Stimulated activated CD4-positive, alpha-beta T cell treated with anti-CD3 and anti-CD28 coated beads, Interleukin-1b, Interleukin-23, amount 100 ng/mL, for 48 hours (primary cell): ENCODE data around the gene MYF5.
"Not testable (repeated sequence)": the region's sequence is repeated elsewhere in the genome, so short reads cannot be mapped to it uniquely, and the experiment has no call there.

ENCODE experiments used
- DNase-seq: peaks from one replicate; pipeline ENCODE4 v3.0.0-alpha.2; 2020

Gene MYF5

DNA sequence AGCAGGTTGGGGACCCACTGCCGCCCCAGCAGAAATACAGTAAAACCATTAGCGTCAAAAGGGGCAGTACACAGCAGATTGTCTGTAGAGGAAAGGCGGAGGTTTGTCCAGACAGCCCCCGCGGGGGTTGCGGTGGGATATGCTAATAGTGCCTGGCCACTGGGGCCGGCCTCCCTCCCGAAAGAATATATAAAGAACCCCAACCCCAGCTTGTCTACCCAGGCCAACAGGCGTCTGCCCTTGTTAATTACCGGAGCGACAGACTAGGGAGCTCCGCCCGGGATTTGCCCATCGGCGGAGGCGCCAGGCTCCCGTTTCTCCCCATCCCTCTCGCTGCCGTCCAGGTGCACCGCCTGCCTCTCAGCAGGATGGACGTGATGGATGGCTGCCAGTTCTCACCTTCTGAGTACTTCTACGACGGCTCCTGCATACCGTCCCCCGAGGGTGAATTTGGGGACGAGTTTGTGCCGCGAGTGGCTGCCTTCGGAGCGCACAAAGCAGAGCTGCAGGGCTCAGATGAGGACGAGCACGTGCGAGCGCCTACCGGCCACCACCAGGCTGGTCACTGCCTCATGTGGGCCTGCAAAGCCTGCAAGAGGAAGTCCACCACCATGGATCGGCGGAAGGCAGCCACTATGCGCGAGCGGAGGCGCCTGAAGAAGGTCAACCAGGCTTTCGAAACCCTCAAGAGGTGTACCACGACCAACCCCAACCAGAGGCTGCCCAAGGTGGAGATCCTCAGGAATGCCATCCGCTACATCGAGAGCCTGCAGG, at the start of gene MYF5:
MYF5 (plus strand) TSS at position 217 of the 774 bp plus-strand sequence; CDS start at position 369, 152 bp downstream.
- DNase-seq, result no peak

DNA sequence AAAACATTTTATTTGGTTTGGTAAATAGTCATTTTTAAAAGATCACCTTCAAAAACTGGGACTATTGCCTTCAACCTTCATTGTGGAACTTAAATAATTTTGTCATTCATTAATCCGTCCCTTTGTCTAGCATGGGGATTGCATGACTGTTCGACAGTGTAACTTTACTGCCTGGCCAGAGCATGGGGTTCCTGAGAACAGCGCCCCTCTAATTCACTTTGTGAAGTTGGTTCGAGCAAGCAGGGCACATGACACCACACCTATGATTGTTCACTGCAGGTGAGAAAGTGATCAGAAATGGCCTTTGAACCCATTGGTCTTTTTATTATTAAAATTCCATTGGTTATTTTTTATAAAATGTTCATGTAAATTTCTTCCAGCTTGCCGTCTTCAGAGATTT, 46.5 kb upstream of the MYF5 start:
- DNase-seq, result no peak

GRCh38 chr12:80676042-80676636, 40.6 kb upstream of the MYF5 start:
- not testable (repeated sequence) for DNase-seq

GRCh38 chr12:80676856-80677255, 39.9 kb upstream of the MYF5 start:
- no peak for DNase-seq

DNA sequence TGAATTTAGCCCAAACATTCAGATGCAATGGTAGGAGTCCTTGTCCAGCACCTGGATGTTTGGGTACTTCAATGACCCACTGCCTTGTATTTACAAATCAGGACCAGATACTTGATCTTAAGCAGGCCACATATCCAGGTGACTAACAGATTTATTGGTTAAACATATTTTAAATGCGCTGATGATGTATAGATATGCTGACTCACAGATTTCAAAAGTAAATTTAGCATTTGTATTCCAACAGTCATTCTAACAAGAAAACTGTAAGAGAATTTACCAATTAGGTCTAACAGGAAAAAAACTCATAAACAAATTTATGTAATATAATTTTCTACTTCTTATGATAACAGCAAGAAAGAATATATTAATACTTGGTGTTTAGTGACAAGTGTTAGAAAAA, 38.7 kb upstream of the MYF5 start:
- DNase-seq, result no peak

DNA sequence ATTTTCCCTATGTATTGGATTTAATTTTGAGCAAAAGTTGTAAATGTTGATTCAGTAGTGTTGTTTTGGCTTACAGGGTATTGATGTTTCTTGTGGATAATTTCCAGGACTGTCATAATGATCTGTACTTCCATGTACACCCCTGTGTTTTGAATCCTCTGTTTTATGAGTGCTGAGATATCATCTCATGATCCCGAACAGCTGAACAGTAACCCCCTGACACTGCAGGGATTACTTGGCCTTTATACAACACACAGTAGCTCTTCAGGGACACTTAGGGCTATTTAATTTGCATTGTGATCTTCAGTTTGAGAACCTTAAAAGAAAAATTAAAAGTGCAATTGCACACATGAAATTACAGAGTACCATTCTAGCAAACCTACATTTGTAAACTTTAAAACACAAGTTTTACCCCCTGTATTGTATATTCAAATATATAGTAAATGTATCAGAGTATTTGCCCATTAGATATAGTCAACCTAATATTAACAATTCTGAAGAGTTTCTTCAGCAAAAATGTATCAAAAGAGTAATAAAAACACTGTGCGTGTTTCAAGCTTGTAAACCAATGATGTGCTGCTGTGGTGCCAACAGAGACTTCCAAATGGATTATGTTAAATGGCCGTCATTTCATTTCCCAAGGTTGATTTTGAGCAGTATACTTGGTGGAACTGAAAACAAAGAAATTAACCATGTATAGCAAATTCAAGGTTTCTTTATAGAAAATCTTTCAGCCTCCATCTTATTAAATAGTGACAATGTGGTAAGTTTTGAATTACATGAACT, 37.2 kb upstream of the MYF5 start:
- no peak for DNase-seq

GRCh38 chr12:80681287-80681686, 35.4 kb upstream of the MYF5 start:
- DNase-seq, result no peak

- DNase-seq, result no peak
Observed at GRCh38 chr12:80681786-80682185, 34.9 kb upstream of the MYF5 start.

- no peak for DNase-seq
Observed at GRCh38 chr12:80684077-80684495, 32.6 kb upstream of the MYF5 start.

DNA sequence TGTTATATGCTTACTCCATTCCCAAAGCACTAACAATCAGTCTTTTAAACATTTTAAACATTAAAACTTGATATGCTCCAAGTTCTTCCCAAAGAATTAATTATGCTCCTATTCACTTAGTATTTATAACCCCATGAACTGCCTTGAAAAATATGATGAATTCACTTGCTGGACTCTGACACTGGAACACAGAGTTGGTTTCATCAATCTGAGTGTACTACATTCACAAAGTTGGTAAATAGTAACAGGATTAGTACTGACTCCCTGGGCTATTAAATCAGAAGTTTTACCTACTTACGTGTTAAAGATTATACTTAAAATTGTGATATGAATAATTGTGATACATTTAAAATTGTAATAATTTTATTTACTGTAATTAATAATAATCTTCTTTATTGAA, 26.6 kb upstream of the MYF5 start:
- no peak for DNase-seq

DNA sequence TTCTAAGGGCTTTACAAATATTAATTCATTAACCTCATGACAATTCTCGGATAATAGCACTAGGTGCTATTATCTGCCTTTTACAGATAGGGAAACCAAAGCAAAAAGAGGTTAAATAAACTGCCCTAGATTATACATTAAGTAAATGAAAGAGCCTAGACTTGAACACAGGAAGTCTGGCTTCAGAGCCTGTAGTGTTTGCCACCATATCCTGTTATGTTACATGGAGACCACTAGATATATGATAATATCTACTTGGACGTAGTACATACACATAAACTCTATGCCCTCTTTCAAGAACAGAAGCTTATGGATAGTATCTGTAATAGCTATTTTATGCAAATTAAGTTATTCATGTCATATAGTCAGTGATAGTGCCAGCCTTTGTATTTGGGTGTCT, 26.2 kb upstream of the MYF5 start:
- no peak for DNase-seq

DNA sequence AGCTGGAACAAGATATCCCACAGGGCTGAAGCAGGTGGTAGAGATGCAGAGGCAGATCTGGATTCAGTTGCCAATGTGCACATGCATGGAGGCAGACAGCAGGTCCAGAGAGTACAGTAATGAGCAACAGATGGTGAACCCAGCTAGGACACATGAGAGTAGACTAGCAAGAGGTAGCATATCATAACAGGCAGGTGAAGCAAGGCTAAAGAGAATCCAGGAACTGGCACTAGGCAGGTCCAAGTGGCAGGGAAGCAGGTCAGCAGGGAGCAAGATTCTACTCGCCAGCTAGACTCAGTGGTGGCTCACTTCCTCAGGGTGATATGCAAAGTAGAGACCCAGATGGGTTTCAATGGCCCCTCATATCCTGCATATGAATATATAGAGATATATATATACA, 24.6 kb upstream of the MYF5 start:
- no peak for DNase-seq

DNA sequence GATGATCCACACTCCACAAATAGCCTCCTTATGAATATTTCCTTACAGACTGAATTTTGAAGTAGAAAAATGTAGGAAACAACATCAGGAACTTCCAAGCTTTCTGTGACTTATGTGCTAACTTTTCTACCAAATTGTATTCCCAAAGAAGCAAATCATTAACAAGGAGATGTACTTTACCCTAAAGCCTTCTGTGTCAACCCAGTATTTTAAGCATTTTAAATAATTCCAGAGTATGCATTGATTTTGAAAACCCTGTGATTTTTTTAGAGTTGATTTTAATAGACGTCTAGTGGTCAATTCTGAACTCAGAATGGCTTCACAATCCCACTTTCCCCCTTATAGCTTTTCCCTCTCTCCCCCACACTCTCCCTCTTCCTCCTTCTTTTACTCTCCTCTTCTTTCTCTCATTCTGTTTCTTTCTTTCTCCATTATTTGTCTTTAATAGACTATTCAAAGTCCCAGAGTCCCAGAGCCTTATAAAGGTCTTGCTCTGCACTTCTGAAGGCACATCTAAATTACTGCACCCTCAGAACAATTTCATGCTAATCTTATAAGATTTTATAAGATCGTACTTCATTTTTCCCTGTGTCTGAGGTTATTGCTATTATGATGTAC, 19.3 kb upstream of the MYF5 start:
- no peak for DNase-seq

DNA sequence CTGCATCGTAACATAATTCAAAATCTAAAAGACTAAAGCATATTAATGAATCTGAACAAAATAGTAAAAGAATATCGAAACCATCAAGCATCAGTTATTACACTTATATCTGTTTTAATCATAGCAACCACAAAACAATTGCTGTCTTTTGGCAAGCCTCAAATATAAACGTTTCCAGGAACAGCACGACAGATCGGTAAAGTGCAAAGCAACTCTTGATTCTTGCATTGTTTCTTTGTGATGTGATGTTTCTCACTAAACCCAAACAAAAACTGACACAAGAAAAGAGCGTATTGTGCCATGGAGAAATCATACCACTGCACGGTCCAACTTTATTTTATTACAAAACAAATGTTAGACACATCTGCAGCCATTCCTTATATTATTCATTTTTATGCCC, 18.5 kb upstream of the MYF5 start:
- no peak for DNase-seq

- no peak for DNase-seq
Observed at GRCh38 chr12:80698847-80699542, 17.7 kb upstream of the MYF5 start.

DNA sequence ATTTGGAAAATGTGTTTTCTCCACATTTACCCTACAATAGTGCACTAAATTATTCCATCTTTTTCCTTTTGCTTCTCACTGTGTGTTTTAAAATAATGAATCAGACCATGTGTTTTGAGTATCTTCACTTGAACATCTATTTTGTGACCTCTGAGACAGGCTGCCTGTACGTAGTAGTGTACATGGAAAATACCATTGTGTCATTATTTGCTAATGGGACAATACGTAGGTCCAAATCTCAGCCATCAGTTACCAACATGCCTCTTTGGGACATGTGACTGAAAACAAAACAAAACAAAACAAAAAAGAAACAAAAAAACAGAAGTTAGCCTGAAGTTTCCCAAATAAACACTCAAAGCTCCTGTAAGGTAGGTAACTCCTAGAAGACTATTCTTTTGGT, 16.4 kb upstream of the MYF5 start:
- no peak for DNase-seq

DNA sequence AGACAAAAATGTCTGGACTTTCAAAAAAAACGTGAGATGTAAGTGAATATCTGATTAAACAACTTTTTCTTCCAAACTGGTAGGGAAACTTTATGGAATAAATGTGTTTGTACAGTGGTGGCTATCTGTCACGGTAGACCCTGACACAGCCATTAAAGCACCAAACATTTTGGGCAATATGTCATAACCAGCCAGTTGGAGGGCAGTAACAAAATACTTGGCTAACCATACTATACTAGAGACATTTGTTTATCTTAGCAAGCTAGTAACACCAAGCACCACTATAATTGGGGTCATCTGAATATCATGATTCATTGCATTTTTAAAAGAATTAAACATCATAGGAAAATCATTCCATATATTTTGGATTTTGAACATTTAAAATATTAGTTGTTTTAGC, 15.3 kb upstream of the MYF5 start:
- no peak for DNase-seq

DNA sequence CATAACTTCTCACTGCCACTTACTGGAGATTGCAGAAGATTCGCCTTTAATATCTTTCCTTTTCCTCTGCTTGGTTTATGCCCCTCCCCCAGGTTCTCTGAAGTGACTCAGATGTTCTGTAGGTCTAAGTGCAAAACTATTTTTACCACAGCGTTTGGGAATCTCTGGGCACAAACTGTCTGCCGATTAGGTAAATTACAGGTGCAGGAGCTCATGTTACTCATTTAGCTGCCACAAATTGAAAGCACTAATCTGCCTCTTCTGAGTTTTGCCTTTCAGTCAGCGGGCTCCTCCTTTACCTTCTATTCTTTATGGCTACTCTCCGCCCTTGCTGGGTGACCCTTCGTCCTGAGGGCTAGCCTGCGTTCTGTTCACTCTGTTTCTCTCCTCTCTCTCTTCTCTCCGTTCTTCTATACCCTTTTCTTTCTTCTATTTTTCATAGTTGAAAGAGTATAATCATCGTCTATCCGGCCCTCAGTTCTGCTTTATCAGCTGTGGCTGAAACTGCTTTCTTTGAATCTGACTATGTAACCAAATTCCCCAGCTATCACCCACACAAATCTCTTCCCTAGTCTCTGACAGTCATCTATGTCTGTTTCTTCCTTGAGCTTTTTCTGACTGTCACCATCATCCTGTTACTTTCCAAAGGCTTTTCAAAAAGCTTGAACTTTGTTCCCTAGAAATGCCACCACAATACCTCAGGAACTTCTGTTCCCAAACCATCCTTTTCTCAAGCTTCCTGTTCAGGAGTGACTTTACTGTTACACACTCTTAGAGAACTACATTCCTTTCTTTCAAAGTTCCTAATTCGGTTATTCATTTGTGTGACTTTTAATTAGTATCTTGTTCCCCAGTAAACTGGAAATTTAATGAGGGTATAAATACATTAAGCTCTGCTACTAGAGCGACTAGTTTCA, 13.6 kb upstream of the MYF5 start:
- DNase-seq, result no peak

DNA sequence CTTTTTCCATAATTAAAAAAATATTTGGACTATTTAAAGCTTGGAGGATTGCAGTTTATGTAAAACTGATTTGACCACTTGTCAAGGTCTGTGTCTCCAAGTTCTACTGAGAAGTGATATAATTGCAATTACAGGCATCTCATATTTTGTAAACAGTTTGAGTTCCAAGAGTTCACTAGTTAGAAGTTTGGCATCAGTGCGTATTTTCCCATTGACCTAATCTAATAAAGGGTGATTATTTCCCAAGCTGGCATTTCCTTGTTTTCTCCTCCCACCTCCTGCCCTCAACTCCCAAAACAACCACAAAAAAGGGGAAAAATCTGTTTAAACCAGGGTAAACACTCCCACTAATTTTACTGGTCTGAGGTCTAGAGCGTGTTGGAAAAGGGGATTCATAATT, 12.3 kb upstream of the MYF5 start:
- DNase-seq, result no peak

GRCh38 chr12:80707126-80707829, 9.4 kb upstream of the MYF5 start, which contains the start of gene MYF6:
MYF6 (plus strand) TSS chr12:80707634; CDS start chr12:80707720, 86 bp downstream.
- no peak for DNase-seq

DNA sequence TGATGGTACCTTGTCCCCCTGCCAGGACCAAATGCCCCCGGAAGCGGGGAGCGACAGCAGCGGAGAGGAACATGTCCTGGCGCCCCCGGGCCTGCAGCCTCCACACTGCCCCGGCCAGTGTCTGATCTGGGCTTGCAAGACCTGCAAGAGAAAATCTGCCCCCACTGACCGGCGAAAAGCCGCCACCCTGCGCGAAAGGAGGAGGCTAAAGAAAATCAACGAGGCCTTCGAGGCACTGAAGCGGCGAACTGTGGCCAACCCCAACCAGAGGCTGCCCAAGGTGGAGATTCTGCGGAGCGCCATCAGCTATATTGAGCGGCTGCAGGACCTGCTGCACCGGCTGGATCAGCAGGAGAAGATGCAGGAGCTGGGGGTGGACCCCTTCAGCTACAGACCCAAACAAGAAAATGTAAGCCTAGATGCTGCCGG, 8.9 kb upstream of the MYF5 start:
- DNase-seq, result no peak
